ENCODE results near the gene MINDY4.

Gene MINDY4

DNA sequence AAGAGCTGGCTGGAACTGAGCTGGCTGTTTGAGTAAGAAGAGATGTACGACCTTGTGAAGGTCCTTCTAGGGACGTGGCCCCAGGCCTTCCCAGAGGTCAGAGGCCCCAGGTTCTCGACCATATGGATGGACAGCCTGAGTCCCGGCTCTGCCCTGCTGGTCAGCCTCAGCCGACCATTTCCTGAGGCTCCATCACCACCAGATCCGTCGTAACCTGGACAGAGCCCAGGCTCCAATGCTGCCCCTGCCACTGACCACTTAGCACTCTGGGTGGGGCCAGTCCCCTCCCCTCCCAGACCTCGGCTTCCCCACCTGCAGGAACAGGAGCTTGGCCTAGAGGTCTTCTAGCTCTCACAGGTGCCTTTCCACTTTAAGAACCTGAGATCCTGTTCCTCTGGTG, 29.9 kb upstream of the MINDY4 start:
- no peak for DNase-seq (ENCODE audit: low spot score)

DNA sequence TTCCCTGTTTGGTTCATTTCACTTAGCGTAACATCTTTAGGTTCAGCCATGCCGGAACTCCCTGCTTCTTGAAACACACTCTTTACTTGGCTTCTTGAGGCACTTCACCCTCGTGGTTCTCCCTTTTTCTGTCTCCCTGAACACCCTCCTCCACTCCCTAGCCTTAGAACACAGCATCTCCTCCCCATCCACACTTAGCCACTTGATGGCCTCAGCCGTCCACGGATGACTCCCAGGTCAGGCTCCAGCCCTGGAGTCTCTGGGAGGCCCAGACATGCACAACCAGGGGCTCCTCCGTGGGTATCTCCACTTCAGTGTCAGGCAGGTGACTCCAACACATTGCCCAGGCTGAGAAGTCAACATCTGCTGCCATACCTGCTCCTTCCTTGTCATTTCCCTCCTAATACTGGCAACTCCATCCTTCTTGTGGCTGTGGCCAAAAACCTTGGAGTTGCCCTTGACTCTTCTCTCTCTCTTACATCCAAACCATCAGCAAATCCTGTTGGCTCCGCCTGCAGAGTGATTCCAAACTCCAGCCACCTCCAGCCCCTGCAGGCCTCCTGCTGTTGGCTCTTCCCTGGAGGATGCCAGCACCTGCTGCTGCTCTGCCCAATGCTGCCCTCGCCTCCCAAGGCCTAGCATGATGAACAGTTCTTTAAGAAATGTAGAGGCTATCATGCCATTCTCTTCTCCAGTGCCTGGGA, 27.7 kb upstream of the MINDY4 start:
- DNase-seq (ENCODE audit: low spot score) = peak; percentile 39

DNA sequence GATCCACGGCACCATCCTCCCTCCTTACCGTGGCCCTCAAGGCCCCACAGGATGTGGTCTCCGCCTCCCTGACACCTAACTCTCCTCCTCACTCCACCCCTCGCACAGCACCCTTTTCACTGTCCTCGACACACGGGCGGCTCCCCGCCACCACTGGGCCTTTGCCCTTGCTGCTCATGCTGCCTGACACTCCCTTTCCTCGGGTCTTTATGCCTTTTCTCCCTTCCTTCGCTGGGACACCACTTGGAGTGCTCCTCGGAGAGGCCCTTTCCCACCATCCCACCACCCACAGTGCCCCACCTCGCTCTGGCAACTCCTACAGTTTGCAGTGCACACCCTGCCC, 27.2 kb upstream of the MINDY4 start:
- no peak for DNase-seq (ENCODE audit: low spot score)

DNA sequence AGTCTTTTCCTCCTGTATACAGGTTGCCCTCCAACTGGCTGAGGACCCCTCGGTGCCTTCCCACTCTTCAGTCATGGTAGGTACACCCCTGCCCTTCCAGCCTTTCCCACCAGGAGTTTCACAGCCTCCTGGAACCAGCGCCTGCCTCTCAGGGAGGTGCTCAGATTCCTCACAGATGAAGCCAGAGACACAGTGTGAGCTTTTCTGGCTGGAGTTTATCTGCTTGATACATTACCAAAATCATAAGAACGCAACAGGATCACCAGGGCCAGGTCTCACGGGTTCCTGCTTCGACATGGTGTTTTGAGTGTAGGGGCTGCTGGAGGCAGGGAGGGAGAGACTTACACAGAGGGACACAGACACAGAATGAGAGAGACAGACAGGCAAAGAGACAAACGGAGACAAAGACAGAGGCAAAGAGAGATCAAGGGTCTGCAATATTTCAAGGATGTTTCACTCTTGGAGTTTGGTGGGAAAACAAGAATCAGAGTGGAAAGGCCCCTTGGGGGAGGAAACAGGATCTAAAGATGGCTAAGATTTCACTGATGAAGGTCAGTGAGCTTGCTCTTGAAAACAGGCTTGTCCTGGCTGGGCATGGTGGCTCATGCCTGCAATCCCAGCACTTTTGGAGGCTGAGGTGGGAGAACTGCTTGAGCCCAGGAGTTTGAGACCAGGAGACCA, 25.8 kb upstream of the MINDY4 start:
- DNase-seq (ENCODE audit: low spot score) = no peak

DNA sequence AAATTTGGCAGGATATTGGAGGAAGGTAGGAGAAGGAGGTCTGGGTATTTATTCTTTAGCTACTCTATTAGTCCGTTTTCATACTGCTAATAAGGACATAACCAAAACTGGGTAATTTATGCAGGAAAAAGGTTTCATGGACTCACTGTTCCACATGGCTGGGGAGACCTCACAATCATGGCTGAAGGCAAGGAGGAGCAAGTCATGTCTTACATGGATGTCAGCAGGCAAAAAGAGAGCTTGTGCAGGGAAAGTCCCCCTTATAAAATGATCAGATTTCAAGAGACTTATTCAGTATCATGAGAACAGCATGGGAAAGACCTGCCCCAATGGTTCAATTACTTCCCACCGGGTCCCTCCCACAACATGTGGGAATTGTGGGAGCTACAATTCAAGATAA, 21.2 kb upstream of the MINDY4 start:
- DNase-seq (ENCODE audit: low spot score) = no peak

DNA sequence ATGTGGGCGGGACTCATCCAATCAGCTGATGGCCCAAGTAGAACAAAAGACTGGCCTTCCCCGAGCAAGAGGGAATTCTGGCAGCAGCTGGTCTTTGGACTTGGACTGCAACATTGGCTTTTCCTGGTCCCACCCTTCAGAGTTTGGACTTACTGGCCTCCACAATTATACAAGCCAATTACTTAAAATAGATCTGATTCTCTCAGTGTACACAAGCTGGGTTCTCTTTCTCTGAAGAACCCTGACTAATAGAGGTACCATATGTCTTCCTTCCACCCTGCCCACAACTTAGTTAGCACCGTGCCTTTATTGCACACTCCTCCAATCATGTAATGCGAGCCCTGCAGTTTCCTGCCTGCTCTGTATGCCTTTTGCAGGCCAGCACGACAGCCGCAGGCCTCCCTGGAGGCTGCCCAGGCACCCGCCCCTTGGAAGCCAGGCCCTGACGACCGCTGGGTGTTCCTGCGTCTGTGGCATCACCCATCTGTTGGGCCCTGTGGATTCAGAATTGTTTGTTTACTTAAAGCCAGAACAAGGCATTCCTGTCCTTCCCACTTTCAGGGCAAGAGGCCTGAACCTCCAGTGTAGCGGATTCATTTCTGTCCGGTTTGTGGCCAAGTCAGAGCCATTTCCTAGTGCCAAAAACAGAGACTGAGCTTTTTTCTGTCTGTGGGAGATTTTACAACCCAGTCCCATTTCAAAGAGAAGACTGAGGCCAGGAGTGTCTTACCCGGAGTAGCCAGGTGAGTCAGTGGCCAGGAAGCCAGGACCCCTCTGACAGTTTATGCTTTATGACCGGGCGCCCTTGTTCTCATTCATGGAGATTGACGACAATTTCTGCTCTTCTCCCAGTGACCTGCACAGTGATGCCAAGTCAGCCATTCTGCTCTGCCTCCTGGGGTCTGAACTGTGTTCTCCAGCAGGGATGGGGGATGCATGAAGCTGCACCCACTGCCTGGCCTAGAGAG, 20.2 kb upstream of the MINDY4 start:
- DNase-seq (ENCODE audit: low spot score) = no peak

DNA sequence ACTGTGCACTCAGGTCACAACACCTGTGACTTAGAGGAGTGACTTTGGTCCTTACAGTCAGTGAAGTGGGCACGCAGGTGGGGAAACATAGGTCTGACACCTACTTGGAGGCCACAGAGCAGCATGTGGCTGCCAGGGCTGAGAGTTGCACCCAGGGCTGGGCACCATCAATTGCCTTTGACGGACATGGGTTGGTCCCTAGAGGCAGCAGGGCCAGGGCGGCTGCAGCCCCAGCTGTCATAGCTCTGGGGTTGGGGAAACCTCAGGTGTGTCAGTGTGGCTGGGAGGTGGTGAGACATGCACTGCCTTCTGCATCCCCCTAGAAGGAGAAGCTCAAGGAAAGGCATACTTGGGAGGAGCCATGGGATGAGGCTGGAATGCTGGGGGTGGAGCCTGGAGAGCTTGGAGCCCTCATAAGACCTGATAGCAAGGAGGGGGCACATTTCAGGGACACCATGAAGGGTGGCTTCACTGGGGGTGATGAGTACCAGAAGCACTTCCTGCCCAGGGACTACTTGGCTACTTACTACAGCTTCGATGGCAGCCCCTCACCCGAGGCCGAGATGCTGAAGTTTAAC, 19.4 kb upstream of the MINDY4 start, which contains the start of gene INMT:
TSS of gene INMT (plus strand) at position 440 of the 578 bp plus-strand sequence. CDS start at position 456, 16 bp downstream.
- DNase-seq (ENCODE audit: low spot score) = no peak

DNA sequence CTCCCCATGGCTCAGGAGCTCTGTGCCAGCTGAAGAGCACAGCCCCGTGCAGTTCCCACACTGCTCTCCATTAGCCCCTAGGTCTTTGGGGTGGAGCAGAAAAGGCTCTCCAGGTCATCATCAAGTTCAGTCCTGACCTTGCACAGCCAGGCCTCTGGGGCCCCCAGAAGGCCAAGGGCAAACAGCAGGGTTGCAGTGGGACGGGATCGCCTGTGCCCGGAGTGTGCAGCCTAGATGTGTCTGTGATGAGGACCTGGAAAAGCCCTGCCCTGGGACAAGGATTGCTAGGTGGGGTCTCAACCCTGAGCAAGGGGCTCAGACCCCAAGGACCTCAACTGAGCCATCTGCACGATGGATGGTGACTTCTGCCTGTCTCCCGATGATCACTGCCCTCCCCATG, 18.7 kb upstream of the MINDY4 start:
- DNase-seq (ENCODE audit: low spot score) = no peak

DNA sequence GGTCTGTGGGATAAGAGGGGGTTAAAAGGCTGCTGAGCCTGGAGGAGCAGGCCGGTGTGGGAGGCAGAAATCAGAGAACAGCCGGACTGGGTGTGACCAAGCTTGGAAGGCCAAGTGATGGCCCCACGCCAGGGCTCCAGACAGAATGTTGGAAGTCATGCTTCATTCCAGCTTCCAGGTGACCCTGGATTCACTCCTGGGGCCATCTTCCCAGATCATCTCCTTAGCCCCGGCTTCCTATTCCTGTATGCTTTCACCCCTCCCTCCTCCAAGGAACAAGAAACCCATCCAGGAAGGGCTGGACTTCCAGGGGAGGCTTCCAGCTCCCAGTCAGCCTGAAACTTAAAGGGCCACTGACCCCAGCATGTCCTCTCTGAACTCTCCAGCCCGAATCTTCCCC, 18.2 kb upstream of the MINDY4 start:
- no peak for DNase-seq (ENCODE audit: low spot score)

DNA sequence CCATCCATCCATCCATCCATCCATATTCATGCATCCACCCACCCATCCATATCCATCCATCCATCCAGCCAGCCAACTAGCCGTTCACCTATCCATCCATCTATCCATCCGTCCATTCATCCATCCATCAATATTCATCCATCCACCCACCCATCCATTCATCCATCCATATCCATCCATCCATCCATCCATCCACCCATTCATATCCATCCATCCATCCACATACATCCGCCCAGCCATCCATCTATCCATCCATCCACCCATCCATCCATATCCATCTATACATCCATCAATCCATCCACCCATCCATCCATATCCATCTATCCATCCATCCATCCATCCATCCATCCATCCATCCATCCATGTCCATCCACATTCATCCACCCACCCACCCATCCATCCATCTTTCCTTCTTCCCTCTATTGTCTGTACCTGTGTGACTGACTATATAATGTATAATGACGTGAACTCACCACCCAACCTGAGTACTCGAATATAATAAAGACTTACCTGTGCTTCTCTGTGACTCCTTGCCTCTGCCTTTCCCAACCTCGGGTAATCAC, 16.8 kb upstream of the MINDY4 start:
- no peak for DNase-seq (ENCODE audit: low spot score)

DNA sequence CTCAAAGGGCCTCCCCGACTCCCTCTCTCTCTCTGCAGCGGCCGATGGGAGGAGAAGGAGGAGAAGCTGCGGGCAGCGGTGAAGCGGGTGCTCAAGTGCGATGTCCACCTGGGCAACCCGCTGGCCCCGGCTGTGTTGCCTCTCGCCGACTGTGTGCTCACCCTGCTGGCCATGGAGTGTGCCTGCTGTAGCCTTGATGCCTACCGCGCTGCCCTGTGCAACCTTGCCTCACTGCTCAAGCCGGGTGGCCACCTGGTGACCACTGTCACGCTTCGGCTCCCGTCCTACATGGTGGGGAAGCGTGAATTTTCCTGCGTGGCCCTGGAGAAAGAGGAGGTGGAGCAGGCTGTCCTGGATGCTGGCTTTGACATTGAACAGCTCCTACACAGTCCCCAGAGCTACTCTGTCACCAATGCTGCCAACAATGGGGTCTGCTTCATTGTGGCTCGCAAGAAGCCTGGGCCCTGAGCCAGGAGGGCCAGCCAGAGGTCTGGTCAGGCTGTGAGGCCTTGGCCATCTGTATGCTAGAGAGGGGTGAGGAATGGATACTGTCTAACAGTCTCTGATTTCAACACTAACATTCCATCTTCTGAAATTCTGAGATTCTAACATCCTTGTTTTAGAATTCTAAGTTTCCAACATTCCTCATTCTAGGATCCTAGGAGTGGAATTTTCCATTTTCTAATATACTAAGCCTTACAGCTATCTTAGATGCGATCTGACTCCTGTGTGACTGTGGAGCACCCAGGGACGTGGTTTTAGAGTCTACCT, 15.6 kb upstream of the MINDY4 start:
- DNase-seq (ENCODE audit: low spot score) = peak; percentile 44

DNA sequence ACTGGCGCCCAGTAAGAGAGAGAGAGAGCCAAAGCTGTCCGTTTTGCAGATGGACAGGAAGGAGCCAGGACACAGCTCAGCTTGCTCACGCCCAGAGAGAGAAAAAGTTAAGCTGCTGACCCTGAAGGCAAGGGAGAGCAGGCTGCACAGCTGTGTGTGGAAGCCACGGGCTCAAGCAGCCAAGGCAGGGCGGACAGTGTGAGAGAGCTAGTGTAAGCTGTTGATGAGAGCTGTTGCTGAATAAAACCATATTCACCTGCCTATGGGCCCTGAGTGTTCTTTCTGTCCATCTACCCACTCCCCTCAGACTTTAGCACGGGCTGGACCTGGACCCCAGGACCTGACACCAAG, 13.9 kb upstream of the MINDY4 start:
- DNase-seq (ENCODE audit: low spot score) = no peak

DNA sequence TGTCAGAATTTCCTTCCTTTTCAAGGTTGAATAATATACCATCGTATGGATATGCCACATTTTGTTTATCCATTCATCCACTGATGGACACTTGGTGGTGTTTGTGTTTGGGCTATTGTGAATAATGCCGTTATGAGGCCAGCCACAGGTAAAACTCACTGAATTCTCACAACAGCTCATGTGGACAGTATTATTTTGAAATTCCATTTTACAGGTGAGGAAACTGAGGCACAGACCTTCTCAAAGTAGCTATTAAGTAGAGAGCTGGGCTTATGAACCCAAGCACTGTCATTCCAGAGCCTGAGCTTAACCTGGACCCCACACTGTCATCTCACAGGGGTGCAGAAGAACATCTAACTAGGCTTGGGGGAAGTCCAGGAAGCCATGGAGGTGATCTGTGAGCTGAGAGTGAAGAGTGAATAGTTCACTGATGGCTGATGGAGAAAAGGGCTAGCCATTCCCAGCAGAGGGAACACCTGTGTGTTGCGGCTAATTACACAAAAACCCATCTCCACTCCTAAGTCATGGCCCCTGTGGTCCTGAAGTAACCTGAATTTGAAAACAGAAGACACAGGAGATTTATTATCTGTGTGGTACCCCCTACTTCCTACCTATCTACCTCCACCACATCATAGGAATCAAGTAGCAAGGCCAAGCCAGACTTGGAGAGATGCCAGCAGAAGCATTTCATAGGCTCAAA, 10.6 kb upstream of the MINDY4 start:
- DNase-seq (ENCODE audit: low spot score) = no peak

DNA sequence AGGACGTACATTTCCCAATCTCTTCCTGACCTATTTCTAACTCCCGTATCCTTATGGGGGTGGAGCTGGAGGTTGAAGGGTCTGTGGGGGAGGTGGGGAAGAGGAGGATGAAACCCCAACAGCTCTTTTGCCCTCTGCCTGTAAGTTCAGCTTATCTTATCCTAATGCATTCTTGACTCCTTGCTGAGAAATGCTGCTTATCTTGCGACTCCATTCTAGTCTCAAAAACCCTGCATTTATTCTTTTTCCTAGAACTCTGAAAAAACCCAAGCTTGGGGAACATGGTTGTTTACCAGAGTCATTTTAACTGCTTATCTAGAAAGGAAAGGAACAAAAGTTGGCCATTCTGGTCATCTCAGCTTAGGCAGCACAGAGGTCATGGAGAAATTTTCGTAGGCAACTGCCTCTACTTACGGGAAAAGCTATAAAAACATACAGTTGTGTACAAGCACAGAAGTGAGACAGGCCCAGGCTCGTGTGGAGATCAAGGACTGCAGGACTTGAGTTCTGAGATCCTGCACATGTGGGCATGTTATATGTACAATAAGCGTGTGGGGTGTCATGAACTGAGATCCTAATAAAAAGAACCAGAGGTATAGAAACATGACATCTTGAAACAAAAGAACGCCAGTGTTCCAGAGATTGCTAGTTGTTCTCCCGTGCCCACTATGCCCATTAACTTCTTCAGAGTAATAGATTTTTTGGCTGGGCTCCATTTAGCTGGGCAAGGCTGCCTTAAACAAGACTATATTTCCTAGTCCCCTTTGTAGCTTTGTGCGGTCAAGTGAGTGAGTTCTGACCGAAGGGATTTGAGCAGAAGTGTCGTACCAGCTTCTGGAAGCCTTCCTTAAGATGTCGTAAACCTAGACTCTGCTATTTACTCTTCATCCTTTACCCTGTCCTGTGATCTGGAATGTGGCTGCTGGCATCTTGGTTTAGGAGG, 9.7 kb upstream of the MINDY4 start:
- no peak for DNase-seq (ENCODE audit: low spot score)

DNA sequence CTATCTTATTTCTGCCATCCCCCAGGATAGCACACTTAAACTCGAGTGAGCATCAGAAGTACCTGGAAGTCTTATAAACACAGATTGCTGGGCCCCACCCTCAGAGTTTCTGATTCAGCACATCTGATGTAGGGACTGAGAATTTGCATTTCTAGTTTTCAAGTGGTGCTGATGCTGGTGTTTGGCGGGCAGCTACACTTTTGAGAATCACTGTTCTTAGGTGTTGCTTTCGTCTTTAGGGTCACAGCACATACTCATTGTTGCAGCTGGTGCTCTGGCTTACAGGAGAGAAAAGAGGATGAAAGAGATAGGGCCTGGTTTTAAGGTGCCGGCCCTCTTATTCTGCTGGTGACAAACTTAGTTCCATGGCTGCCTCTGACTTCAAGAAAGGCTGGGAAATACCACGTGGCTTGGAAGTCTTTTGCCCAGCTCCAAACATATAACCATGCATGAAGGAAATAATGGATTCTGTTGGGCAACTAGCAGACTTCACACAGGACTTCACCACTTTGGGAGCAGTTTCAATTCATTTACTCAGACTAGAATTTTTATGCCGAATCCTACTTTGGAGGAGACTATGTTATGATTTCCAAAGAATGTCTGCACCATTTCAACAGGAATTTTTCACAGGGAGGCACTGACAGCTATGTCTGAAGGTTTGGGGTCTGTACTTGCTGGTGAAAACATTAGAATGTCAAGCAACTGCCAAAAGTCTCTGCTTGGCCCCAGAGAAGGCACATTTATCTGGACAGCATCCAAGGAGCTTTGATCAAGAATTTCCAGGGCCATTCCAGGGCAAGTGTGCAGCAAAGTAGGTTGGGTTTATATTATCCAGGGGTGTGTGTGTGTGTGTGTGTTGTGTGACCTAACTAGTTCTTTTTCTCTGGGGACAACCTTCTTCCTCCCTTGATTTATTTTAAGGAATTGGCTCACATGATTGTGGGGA, 6.9 kb upstream of the MINDY4 start:
- no peak for DNase-seq (ENCODE audit: low spot score)

DNA sequence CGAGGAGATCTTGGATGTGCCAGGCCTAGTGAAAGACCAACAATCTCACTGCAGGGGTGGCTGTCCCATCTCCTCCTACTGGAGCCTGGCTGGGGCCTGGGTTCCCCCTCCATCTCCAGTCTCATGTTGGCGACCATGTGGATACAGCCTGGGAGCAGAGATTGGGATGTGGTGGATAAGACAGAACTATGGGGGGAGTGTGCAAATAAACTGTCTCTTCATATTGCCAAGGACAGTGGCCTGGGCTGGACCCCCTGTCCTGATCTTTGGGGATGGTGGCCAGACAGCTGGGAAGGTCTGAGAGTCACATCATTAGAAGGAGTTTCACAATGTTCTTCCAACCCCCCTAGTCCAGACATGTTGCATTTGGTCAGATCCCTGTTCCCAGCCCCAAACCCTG, 5.8 kb upstream of the MINDY4 start:
- DNase-seq (ENCODE audit: low spot score) = no peak

DNA sequence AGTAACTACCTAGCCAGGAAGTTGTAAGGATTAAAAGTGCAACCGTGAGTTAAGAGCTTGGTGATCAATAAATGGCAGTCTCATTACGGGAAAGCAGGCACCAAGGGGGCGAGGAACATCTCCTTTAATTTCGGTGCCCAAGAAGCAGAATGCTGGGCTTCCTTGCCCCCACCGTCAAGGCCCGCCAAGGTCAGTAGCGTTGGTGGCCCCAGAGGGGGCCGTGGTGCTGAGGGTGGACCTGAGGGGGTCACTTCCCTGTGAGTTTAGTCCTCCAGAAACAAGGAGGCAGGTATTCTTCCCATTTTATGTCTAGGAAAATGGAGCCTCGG, 408 bp upstream of the MINDY4 start:
- no peak for DNase-seq (ENCODE audit: low spot score)

DNA sequence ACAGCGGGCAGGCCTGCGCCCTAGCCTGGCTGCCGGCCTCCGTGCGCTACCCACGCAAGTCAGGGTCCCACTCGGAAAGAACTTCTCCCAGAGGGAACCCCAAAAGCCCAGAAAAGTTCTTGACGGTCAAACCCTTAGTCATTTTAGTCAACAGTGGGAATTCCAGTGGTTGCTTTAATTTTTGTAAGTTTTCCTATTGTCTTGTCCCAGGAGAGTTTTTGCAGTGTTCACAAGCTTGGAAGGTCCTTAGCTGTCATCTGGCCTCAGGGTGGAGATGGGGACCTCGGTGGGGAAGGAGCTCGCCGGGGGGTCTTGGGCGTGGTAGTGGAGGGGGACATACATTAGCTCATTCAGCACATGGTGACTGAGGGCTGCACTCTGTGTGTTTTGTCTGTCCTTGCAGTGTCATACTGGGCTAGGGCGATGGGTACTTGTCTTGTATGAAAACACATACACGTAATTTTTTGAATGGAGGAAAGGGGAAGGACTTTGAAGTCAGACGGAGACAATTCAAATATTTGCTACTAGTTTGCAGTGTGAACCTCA, 736 bp downstream of the MINDY4 start:
- no peak for DNase-seq (ENCODE audit: low spot score)
